PFSK-1 (cell line): Measurements from ENCODE around the gene NMB.
A peak's percentile ranks its signal among the peaks of the same experiment; 100 is the strongest.

Experiments used
- FOXP2 ChIP-seq: optimal IDR thresholded peaks from 2 replicates; pipeline ENCODE3; 2011; ENCODE audit warnings: borderline replicate concordance, control low read depth, inconsistent platforms; ENCODE audit not compliant: insufficient read depth; ENCODE audit errors: extremely low read length, extremely low read depth
- POLR2AphosphoS5 ChIP-seq: IDR thresholded peaks from 2 replicates; pipeline ENCODE4 v1.6.1; 2012; ENCODE audit warnings: low read depth, mild to moderate bottlenecking, control low read depth, low read length, moderate library complexity
- REST ChIP-seq, 2 experiments: IDR thresholded peaks; 2 replicates each; pipeline versions ENCODE4 v1.6.1 to v1.8.0; 2011 to 2012; ENCODE audit warnings: low read depth in 2 of 2, low read length in 2 of 2, control low read depth in 1 of 2, inconsistent platforms in 1 of 2, mild to moderate bottlenecking in 1 of 2, moderate library complexity in 1 of 2; ENCODE audit not compliant: insufficient read depth in 1 of 2
- SIN3A ChIP-seq: IDR thresholded peaks from 2 replicates; pipeline ENCODE4 v1.6.1; 2012; ENCODE audit warnings: mild to moderate bottlenecking, low read length, moderate library complexity, borderline replicate concordance; ENCODE audit not compliant: insufficient read depth
- TAF1 ChIP-seq: IDR thresholded peaks from 2 replicates; pipeline ENCODE4 v1.6.1; 2012; ENCODE audit warnings: low read length, control low read depth, borderline replicate concordance; ENCODE audit not compliant: insufficient read depth

DNA sequence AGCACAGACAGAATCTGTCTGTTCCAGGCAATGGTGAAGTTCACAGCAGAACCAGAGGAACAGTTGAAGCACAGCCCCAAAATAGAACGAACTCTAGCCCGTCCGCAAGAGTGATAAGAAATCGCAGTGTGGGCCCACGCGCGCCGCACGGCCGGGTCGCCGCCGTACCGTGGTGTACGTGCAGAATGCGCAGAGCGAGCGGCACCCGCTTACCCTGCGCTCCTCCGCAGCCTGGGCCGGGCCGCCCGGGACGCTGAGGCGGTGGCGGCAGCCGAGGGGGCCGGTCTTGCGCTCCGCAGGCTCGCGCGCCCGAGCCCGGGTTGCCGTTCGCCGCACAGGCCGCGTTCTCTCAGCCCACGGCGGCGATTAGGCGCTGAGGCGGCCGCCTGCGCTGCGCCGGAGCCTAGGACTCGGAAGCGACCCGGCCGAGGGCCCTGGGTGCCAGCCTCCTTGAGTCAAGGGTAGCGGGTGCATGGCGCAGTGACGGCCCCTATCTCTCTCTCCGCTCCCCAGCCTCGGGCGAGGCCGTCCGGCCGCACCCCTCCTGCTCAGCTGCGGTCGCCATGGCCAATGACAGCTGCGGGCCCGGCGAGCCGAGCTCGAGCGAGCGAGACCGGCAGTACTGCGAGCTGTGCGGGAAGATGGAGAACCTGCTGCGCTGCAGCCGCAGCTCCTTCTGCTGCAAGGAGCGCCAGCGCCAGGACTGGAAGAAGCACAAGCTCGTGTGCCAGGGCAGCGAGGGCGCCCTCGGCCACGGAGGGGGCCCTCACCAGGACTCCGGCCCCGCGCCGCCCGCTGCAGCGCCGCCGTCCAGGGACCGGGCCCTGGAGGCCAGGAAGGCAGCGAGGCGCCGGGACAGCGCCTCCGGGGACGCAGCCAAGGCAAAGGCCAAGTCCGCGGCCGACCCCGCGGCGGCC lies 24.4 kb downstream of the NMB start:
- TF ChIP-seq SIN3A = no peak
- no peak for TF ChIP-seq TAF1
- TF ChIP-seq REST (IDR thresholded peaks at IDR 0.05; ENCODE audit: insufficient read depth in 1 of 2, low read depth in 2 of 2, low read length in 2 of 2) = no peak
- no peak for TF ChIP-seq POLR2AphosphoS5
- peak; percentile 51 for TF ChIP-seq FOXP2
